Caco-2 (cell line): ENCODE measurements around the gene SRGAP3. TPM values are rescaled to one million over a fixed set of nuclear protein-coding genes. Genes with fewer than 3 reads are reported as not detected.

ENCODE experiments used
- BruUV-seq: library from RNA; stranded (reverse); fragments of 400-500 nt; replicated peaks from 2 replicates; lab custom pipeline; 2021; lab: Mats Ljungman, UMichigan
- CTCF ChIA-PET: fragments of 300-600 bp; sonication (Branson Sonifier 250); formaldehyde crosslinking; loops from one replicate; lab custom pipeline; 2022; ENCODE audit warnings: antibody characterized with exemption; lab: Charles Lee
- POLR2A ChIA-PET: fragments of 300-600 bp; sonication (Branson Sonifier 250); formaldehyde crosslinking; loops from one replicate; lab custom pipeline; 2022; ENCODE audit warnings: antibody characterized with exemption; lab: Charles Lee
- DNase-seq, 2 experiments: peaks; one replicate each; pipeline versions ENCODE4 v3.0.0 to v3.0.0-alpha.2; 2020 to 2022
- H3K27me3 ChIP-seq: replicated peaks from 2 replicates; pipeline ENCODE4 v1.6.0; 2011; ENCODE audit warnings: low read length; ENCODE audit not compliant: control insufficient read depth, insufficient read depth
- H3K36me3 ChIP-seq: 2 replicates; pipeline ENCODE4 v1.5.1; 2011; ENCODE audit warnings: low read length; ENCODE audit not compliant: control insufficient read depth, insufficient read depth
- H3K4me1 ChIP-seq: fragments of 250-450 bp; sonication (Bioruptor Pico); 2 replicates; pipeline ENCODE4 v1.5.1; 2020; ENCODE audit warnings: mild to moderate bottlenecking
- H3K4me3 ChIP-seq: 2 replicates; pipeline ENCODE4 v1.5.1; 2011; ENCODE audit warnings: low read depth, mild to moderate bottlenecking, control low read depth, low read length
- H3K9me3 ChIP-seq: fragments of 250-450 bp; sonication (Bioruptor Pico); 2 replicates; pipeline ENCODE4 v1.5.1; 2020; ENCODE audit warnings: mild to moderate bottlenecking, moderate library complexity
- H3K27ac Mint-ChIP-seq: one replicate; pipeline ENCODE4 v1.8.0; 2022; ENCODE audit warnings: mixed read lengths; ENCODE audit not compliant: unreplicated experiment
- H3K27me3 Mint-ChIP-seq: one replicate; pipeline ENCODE4 v1.8.0; 2022; ENCODE audit warnings: mixed read lengths; ENCODE audit not compliant: insufficient read depth, unreplicated experiment
- H3K36me3 Mint-ChIP-seq: one replicate; pipeline ENCODE4 v1.8.0; 2022; ENCODE audit warnings: mild to moderate bottlenecking, mixed read lengths; ENCODE audit not compliant: insufficient read depth, unreplicated experiment
- H3K4me1 Mint-ChIP-seq: one replicate; pipeline ENCODE4 v1.8.0; 2022; ENCODE audit warnings: low read depth, mixed read lengths; ENCODE audit not compliant: unreplicated experiment
- H3K4me3 Mint-ChIP-seq: one replicate; pipeline ENCODE4 v1.8.0; 2022; ENCODE audit warnings: mild to moderate bottlenecking, moderate library complexity, mixed read lengths; ENCODE audit not compliant: unreplicated experiment
- H3K9me3 Mint-ChIP-seq: one replicate; pipeline ENCODE4 v1.8.0; 2022; ENCODE audit warnings: mixed read lengths; ENCODE audit not compliant: unreplicated experiment
- intact Hi-C: fragments of 100-400 bp; cut with micrococcal nuclease; formaldehyde crosslinking; loops from one replicate; pipeline ENCODE4 v1.10.0; 2022; ENCODE audit not compliant: unreplicated experiment
- total RNA-seq: library from RNA; stranded (reverse); gene quantifications from 2 replicates; pipeline ENCODE4 v1.2.3, GENCODE V29; 2022
- TF ChIP-seq, protein P1 (sequence below), 2 experiments: fragments of 200-600 bp in 1 of 2; IDR thresholded peaks; 1 replicate in 1 of 2; 2 replicates in 1 of 2; pipeline versions ENCODE4 v1.5.1 to v1.8.0; 2011 to 2022; ENCODE audit warnings: antibody characterized with exemption in 1 of 2, control low read depth in 1 of 2, inconsistent platforms in 1 of 2, low read depth in 1 of 2, low read length in 1 of 2, mild to moderate bottlenecking in 1 of 2, moderate library complexity in 1 of 2; ENCODE audit not compliant: insufficient read depth in 1 of 2, severe bottlenecking in 1 of 2, unreplicated experiment in 1 of 2

Gene SRGAP3
- total RNA-seq, 1 experiment from 2014 or later = 1.3 TPM

DNA sequence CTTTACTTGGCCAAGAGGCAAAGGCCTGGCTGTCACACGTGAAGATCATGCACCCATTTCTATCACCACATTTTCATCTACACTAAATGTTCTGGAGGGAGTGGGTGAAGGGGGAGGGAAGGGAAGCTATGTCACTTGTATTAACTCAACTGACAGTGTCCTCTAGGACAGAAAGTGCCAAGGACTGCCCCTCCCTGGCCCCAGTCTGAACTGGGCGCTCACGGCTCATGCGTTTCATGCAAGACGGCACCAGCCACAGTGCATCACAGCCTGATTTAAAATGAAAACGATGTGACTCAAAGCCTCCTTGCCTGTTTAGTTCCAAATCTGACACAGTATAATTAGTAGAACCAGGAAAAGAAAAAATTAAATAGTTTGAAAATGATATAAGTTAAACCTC lies 265.4 kb downstream of the SRGAP3 start:
- no peak for DNase-seq
- no peaks in the 10 kb centered on the region for H3K36me3 ChIP-seq
- H3K27me3 ChIP-seq = no peaks in the 10 kb centered on the region
- TF ChIP-seq, protein P1, sequence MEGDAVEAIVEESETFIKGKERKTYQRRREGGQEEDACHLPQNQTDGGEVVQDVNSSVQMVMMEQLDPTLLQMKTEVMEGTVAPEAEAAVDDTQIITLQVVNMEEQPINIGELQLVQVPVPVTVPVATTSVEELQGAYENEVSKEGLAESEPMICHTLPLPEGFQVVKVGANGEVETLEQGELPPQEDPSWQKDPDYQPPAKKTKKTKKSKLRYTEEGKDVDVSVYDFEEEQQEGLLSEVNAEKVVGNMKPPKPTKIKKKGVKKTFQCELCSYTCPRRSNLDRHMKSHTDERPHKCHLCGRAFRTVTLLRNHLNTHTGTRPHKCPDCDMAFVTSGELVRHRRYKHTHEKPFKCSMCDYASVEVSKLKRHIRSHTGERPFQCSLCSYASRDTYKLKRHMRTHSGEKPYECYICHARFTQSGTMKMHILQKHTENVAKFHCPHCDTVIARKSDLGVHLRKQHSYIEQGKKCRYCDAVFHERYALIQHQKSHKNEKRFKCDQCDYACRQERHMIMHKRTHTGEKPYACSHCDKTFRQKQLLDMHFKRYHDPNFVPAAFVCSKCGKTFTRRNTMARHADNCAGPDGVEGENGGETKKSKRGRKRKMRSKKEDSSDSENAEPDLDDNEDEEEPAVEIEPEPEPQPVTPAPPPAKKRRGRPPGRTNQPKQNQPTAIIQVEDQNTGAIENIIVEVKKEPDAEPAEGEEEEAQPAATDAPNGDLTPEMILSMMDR (IDR thresholded peaks at IDR 0.05; ENCODE audit: insufficient read depth in 1 of 2, low read depth in 1 of 2, low read length in 1 of 2, severe bottlenecking in 1 of 2, unreplicated experiment in 1 of 2) = no peak
- no peaks in the 10 kb centered on the region for H3K9me3 ChIP-seq
- POLR2A ChIA-PET = no interaction called here
- H3K27ac Mint-ChIP-seq = no peak overlapping the region
- intact Hi-C loops = no loop called here
- H3K4me3 ChIP-seq = no peak overlapping the region
- no TSS peak for BruUV-seq
- H3K4me1 ChIP-seq = no peaks in the 10 kb centered on the region
- peaks cover 4% of the 10 kb centered on the region for H3K4me1 Mint-ChIP-seq
- H3K9me3 Mint-ChIP-seq = no peaks in the 10 kb centered on the region
- peaks cover 5% of the 10 kb centered on the region for H3K36me3 Mint-ChIP-seq
- no peak overlapping the region for H3K4me3 Mint-ChIP-seq
- CTCF ChIA-PET = no interaction called here
- H3K27me3 Mint-ChIP-seq = peaks cover 3% of the 10 kb centered on the region

DNA sequence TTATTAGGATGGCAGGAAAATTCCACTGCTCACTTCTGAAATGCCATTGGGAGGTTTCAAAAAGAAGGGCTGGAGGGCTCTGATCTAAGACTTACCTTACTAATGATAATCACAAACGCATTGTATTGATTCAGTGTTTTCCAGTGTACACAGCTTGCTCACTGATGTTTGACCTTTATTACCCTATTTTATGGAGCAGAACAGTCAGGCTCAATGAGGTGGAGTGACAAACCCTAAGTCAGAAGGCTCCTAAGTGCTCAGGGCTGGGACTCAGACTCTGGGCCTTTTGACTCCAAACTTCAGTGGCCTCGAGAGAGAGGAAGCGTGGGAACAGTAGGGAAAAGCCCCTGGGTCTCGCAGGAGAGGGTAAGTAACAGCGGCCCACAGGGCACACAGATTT lies 265.9 kb downstream of the SRGAP3 start:
- H3K27ac Mint-ChIP-seq = no peak overlapping the region
- Histone ChIP-seq H3K27me3 (no peaks in the 10 kb centered on the region), H3K4me1 (no peaks in the 10 kb centered on the region), H3K4me3 (no peak overlapping the region), H3K36me3 (no peaks in the 10 kb centered on the region), H3K9me3 (no peaks in the 10 kb centered on the region)
- TF ChIP-seq, protein P1 (IDR thresholded peaks at IDR 0.05; ENCODE audit: insufficient read depth in 1 of 2, low read depth in 1 of 2, low read length in 1 of 2, severe bottlenecking in 1 of 2, unreplicated experiment in 1 of 2) = no peak
- intact Hi-C loops = no loop called here
- H3K4me3 Mint-ChIP-seq = no peak overlapping the region
- no peaks in the 10 kb centered on the region for H3K9me3 Mint-ChIP-seq
- H3K27me3 Mint-ChIP-seq = peaks cover 3% of the 10 kb centered on the region
- peaks cover 4% of the 10 kb centered on the region for H3K4me1 Mint-ChIP-seq
- DNase-seq = no peak
- peaks cover 5% of the 10 kb centered on the region for H3K36me3 Mint-ChIP-seq
- no TSS peak for BruUV-seq
- ChIA-PET CTCF (interaction anchor here (0.6 kb wide), 1 partner anchor 31 kb away, joined by 3 read pairs; no protein-coding TSS in a partner anchor), POLR2A (no interaction called here)

DNA sequence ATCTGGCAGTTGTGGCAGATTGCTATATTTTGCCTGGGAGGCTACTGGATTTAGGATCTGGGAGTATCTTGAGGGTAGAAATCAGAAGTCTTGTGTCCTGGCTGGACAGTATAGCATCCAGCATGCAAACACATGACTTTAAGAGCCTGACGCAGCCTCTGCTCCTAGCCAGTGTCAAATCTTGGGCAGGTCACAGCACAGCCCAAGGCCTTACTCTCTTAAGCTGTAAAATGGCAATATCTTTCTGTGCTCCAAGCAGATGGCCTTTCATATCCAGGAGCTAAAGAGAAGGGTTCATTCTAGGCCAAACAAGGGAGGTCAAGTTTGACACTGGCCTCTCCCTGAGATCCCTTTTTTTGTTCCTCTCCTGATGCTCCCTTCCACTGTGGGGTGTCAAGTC lies 266.4 kb downstream of the SRGAP3 start:
- DNase-seq = no peak
- peaks cover 3% of the 10 kb centered on the region for H3K27me3 Mint-ChIP-seq
- H3K4me3 Mint-ChIP-seq = no peak overlapping the region
- CTCF ChIA-PET = interaction anchor here (0.6 kb wide), 1 partner anchor 32 kb away, joined by 3 read pairs; no protein-coding TSS in a partner anchor
- BruUV-seq = no TSS peak
- H3K4me1 ChIP-seq = no peaks in the 10 kb centered on the region
- H3K36me3 ChIP-seq = no peaks in the 10 kb centered on the region
- no peaks in the 10 kb centered on the region for H3K27me3 ChIP-seq
- H3K4me3 ChIP-seq = no peak overlapping the region
- H3K9me3 ChIP-seq = no peaks in the 10 kb centered on the region
- POLR2A ChIA-PET = no interaction called here
- TF ChIP-seq, protein P1 (IDR thresholded peaks at IDR 0.05; ENCODE audit: insufficient read depth in 1 of 2, low read depth in 1 of 2, low read length in 1 of 2, severe bottlenecking in 1 of 2, unreplicated experiment in 1 of 2) = no peak
- peaks cover 4% of the 10 kb centered on the region for H3K4me1 Mint-ChIP-seq
- no peak overlapping the region for H3K27ac Mint-ChIP-seq
- intact Hi-C loops = no loop called here
- H3K36me3 Mint-ChIP-seq = peaks cover 5% of the 10 kb centered on the region
- no peaks in the 10 kb centered on the region for H3K9me3 Mint-ChIP-seq
